ENCODE measurements around the gene CHERP.

CHERP gene

GRCh38 chr19:16573296-16573695 is 31.1 kb upstream of the CHERP start:
- Histone ChIP-seq H3K4me3 (ENCODE audit: low read depth, low read length) (peak overlapping the region; percentile 99), H3K27me3 (no peaks in the 10 kb centered on the region), H3K36me3 (peaks cover 27% of the 10 kb centered on the region), H3K9me3 (no peaks in the 10 kb centered on the region), H3K4me1 (no peaks in the 10 kb centered on the region)
- TF ChIP-seq CTCF (IDR thresholded peaks at IDR 0.05; ENCODE audit: low read depth, low read length), result no peak
- DNase-seq, result no peak

- peak within 1 kb of the TSS; percentile 99 for H3K4me3 ChIP-seq (ENCODE audit: low read depth, low read length)
- no peaks in the 10 kb centered on the region for H3K27me3 ChIP-seq
- H3K9me3 ChIP-seq, result no peaks in the 10 kb centered on the region
- no peak for TF ChIP-seq CTCF (IDR thresholded peaks at IDR 0.05; ENCODE audit: low read depth, low read length)
- no peaks in the 10 kb centered on the region for H3K4me1 ChIP-seq
- peak; percentile 96 for DNase-seq
- H3K36me3 ChIP-seq, result peaks cover 31% of the 10 kb centered on the region
Observed at GRCh38 chr19:16572332-16573211, 30.3 kb upstream of the CHERP start, which contains the start of gene SLC35E1. TSS of gene SLC35E1 (minus strand) at chr19:16572415. CDS start at chr19:16572364, 51 bp downstream.

GRCh38 chr19:16571822-16572331 is 29.6 kb upstream of the CHERP start:
- H3K36me3 ChIP-seq, result peaks cover 34% of the 10 kb centered on the region
- no peaks in the 10 kb centered on the region for H3K9me3 ChIP-seq
- TF ChIP-seq CTCF (IDR thresholded peaks at IDR 0.05; ENCODE audit: low read depth, low read length), result no peak
- DNase-seq, result peak; percentile 30
- no peaks in the 10 kb centered on the region for H3K4me1 ChIP-seq
- H3K4me3 ChIP-seq (ENCODE audit: low read depth, low read length), result peak overlapping the region; percentile 93
- no peaks in the 10 kb centered on the region for H3K27me3 ChIP-seq

GRCh38 chr19:16571283-16571682 is 29.0 kb upstream of the CHERP start:
- no peaks in the 10 kb centered on the region for H3K4me1 ChIP-seq
- H3K36me3 ChIP-seq, result peaks cover 34% of the 10 kb centered on the region
- no peak for DNase-seq
- no peaks in the 10 kb centered on the region for H3K9me3 ChIP-seq
- no peaks in the 10 kb centered on the region for H3K27me3 ChIP-seq
- TF ChIP-seq CTCF (IDR thresholded peaks at IDR 0.05; ENCODE audit: low read depth, low read length), result no peak
- H3K4me3 ChIP-seq (ENCODE audit: low read depth, low read length), result peak overlapping the region; percentile 93

- H3K36me3 ChIP-seq, result peaks cover 41% of the 10 kb centered on the region
- TF ChIP-seq CTCF (IDR thresholded peaks at IDR 0.05; ENCODE audit: low read depth, low read length), result no peak
- no peaks in the 10 kb centered on the region for H3K27me3 ChIP-seq
- H3K4me1 ChIP-seq, result no peaks in the 10 kb centered on the region
- H3K4me3 ChIP-seq (ENCODE audit: low read depth, low read length), result no peak overlapping the region
- H3K9me3 ChIP-seq, result no peaks in the 10 kb centered on the region
- DNase-seq, result no peak
Observed at GRCh38 chr19:16569609-16570320, 27.5 kb upstream of the CHERP start.
